ENCODE results near the gene SMTNL2.

SMTNL2 gene

GRCh38 chr17:4545217-4545951 is 38.9 kb upstream of the SMTNL2 start:
- DNase-seq, result no peak

GRCh38 chr17:4547118-4547906 is 37.0 kb upstream of the SMTNL2 start:
- no peak for DNase-seq

GRCh38 chr17:4548061-4548461 is 36.3 kb upstream of the SMTNL2 start:
- DNase-seq, result no peak

GRCh38 chr17:4548721-4549531 is 35.4 kb upstream of the SMTNL2 start:
- DNase-seq, result no peak

GRCh38 chr17:4549781-4550533 is 34.4 kb upstream of the SMTNL2 start:
- no peak for DNase-seq

- no peak for DNase-seq
These were observed 33.7 kb upstream of the SMTNL2 start for GRCh38 chr17:4550534-4551039.

- DNase-seq, result no peak
These were observed 33.2 kb upstream of the SMTNL2 start for GRCh38 chr17:4551141-4551540.

GRCh38 chr17:4551796-4552525 is 32.4 kb upstream of the SMTNL2 start:
- no peak for DNase-seq

- no peak for DNase-seq
These were observed 30.7 kb upstream of the SMTNL2 start for GRCh38 chr17:4553669-4554068.

GRCh38 chr17:4554441-4554996 is 29.8 kb upstream of the SMTNL2 start:
- DNase-seq, result no peak

GRCh38 chr17:4554997-4555799 is 29.1 kb upstream of the SMTNL2 start, which contains the start of gene MYBBP1A:
MYBBP1A (minus strand) TSS chr17:4555384; CDS start chr17:4555324, 60 bp downstream.
- DNase-seq, result peak; percentile 97

GRCh38 chr17:4555873-4556759 is 28.2 kb upstream of the SMTNL2 start:
- no peak for DNase-seq

- no peak for DNase-seq
These were observed 27.3 kb upstream of the SMTNL2 start for GRCh38 chr17:4556996-4557395.

- no peak for DNase-seq
These were observed 26.5 kb upstream of the SMTNL2 start for GRCh38 chr17:4557626-4558346.

- no peak for DNase-seq
These were observed 25.9 kb upstream of the SMTNL2 start for GRCh38 chr17:4558347-4558971.

- no peak for DNase-seq
These were observed 25.1 kb upstream of the SMTNL2 start for GRCh38 chr17:4559139-4559791.

GRCh38 chr17:4559966-4560365 is 24.4 kb upstream of the SMTNL2 start:
- no peak for DNase-seq

GRCh38 chr17:4560421-4560820 is 23.9 kb upstream of the SMTNL2 start, which contains the start of gene GGT6:
GGT6 (minus strand) TSS chr17:4560577; CDS start chr17:4560521, 56 bp downstream.
- DNase-seq, result no peak

Data from activated naive CD4-positive, alpha-beta T cell treated with Interleukin-2 at 50 U/mL for 16 hours (primary cell).